Ovary (tissue), 9 donors: ENCODE data around the gene ATXN7L3. TPM values are rescaled to one million over a fixed set of nuclear protein-coding genes. Genes with fewer than 3 reads are reported as not detected.

Experiments used
- DNase-seq, 5 donors: peaks; one replicate each; pipeline ENCODE4 v3.0.0-alpha.2; 2019 to 2020
- H3K27ac ChIP-seq, 2 donors: fragments of 200-600 bp; one replicate each; pipeline versions ENCODE4 v1.5.1 to v1.8.0; 2019 to 2022
- H3K27me3 ChIP-seq: fragments of 200-600 bp; one replicate; pipeline ENCODE4 v1.8.0; 2022
- H3K36me3 ChIP-seq: fragments of 200-600 bp; sonication (generic); one replicate; pipeline ENCODE4 v1.5.1; 2019
- H3K4me1 ChIP-seq: one replicate; pipeline ENCODE4 v1.8.1; 2013; ENCODE audit warnings: mild to moderate bottlenecking, moderate library complexity; ENCODE audit not compliant: insufficient read depth
- H3K4me3 ChIP-seq: fragments of 200-600 bp; sonication (generic); one replicate; pipeline ENCODE4 v1.5.1; 2017
- H3K9me3 ChIP-seq, 2 donors: fragments of 200-600 bp in 1 of 2; sonication (generic) in 1 of 2; one replicate each; pipeline versions ENCODE4 v1.5.1 to v1.8.1; 2013 to 2019; ENCODE audit warnings: mild to moderate bottlenecking in 1 of 2, moderate library complexity in 1 of 2
- CTCF ChIP-seq, 3 donors: fragments of 450-650 bp in 2 of 3; fragments of 200-600 bp in 1 of 3; IDR thresholded peaks; one replicate each; pipeline versions ENCODE4 v1.5.1 to v1.8.0; 2016 to 2022; ENCODE audit warnings: antibody characterized with exemption in 3 of 3, mild to moderate bottlenecking in 1 of 3
- EP300 ChIP-seq: sonication (generic); formaldehyde crosslinking; IDR thresholded peaks from one replicate; pipeline ENCODE4 v1.6.1; 2017; ENCODE audit warnings: antibody characterized with exemption
- POLR2A ChIP-seq: fragments of 450-650 bp; IDR thresholded peaks from one replicate; pipeline ENCODE4 v1.6.1; 2017; ENCODE audit warnings: antibody characterized with exemption, mild to moderate bottlenecking, moderate library complexity
- WGBS, 3 donors: extraction: QIAGEN DNeasy Blood & Tissue Kit in 1 of 3; methylation state at CpG; one replicate each; pipeline versions ENCODE4 v1.1.5 to v1.1.7; 2013 to 2017; 5-methylcytosine and 5-hydroxymethylcytosine counted together
- intact Hi-C, 4 donors: fragments of 100-400 bp; cut with DNase I; formaldehyde crosslinking; loops; one replicate each; pipeline versions ENCODE4 v1.11.0 to v1.15.1; 2022 to 2023
- polyA plus RNA-seq, 2 donors: library from polyadenylated mRNA; stranded (reverse); fragments of 200-250 nt in 1 of 2; fragments of 350-450 nt in 1 of 2; fragmentation: Illumina TruSeq in 1 of 2; extraction: RNeasy Lipid Tissue Mini Kit (QIAGEN cat#74804) in 1 of 2; gene quantifications; one replicate each; pipeline ENCODE4 v1.2.3, GENCODE V29; 2013 to 2014
- total RNA-seq, 7 donors: library from RNA; depleted of rRNA in 2 of 7; stranded (reverse); fragments of >200 nt in 2 of 7; fragmentation: NEBNext Ultra II Directional in 3 of 7; extraction: Animal tissue kit (Norgen Biotek cat#: 25700) in 3 of 7; gene quantifications; one replicate each; pipeline versions ENCODE4 v1.1.0 to v1.2.4, GENCODE V29; 2016 to 2023
- donor health status: DM: no; HTN: no; CAD: no; lungs with moderate emphysema.
- donor health status: DM: no; HTN: no; CAD: no.
- donor health status: Bipolar disorder and iron deficiency.
- donor health status: DM: yes; HTN: yes; CAD: no.
- donor health status: DM: no; HTN: no; CAD: no.
- donor health status: DM: yes; HTN: yes; CAD: no.

The ATXN7L3 gene
- total and polyA plus RNA-seq, 9 donors: 25.3 to 97.4 (median 54.9) TPM

- no peaks in the 10 kb centered on the region for H3K9me3 ChIP-seq
- H3K36me3 ChIP-seq: no peaks in the 10 kb centered on the region
- DNase-seq: peak in 4 of 5 donors; percentile 36 to 53 (median 50)
- H3K27me3 ChIP-seq: no peaks in the 10 kb centered on the region
- H3K4me3 ChIP-seq: peak overlapping the region; percentile 83
- 37 to 54% (median 47%) methylated on average over 11 of the region's 11 CpGs for WGBS, 3 donors
- H3K4me1 ChIP-seq: no peaks in the 10 kb centered on the region
- TF ChIP-seq CTCF (IDR thresholded peaks at IDR 0.05) (no peak), POLR2A (no peak), EP300 (no peak)
- intact Hi-C loops: no loop called here
- H3K27ac ChIP-seq: peak overlapping the region; percentile 94 to 95
Measured at GRCh38 chr17:44197980-44198720, 1.5 kb downstream of the ATXN7L3 start.

DNA sequence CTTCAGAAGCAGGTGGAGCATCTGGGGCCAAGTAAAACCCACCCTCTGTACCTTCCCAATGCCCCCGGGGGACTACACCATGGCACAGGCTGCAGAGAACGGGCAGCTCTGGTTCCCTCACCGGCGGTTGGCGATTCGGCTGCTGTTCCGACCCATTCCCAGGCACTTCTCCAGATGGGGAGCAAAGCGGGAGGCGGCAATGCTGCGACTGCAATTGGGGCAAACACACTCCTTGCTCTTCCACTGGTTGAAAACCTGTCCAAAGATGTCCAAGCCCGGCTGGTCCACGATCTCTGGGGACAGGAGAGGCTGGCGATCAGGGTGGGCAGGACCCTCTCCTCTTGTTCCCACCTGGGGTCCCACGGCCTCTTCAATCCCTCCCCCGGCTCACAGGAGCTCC, 2.6 kb downstream of the ATXN7L3 start:
- DNase-seq: peak in 2 of 5 donors; percentile 31 to 44
- no peaks in the 10 kb centered on the region for H3K27me3 ChIP-seq
- no peaks in the 10 kb centered on the region for H3K36me3 ChIP-seq
- no peaks in the 10 kb centered on the region for H3K4me1 ChIP-seq
- H3K9me3 ChIP-seq: no peaks in the 10 kb centered on the region
- TF ChIP-seq EP300 (no peak), CTCF (IDR thresholded peaks at IDR 0.05) (no peak), POLR2A (no peak)
- intact Hi-C loops: no loop called here
- H3K4me3 ChIP-seq: no peak overlapping the region
- 79 to 85% (median 83%) methylated on average over 15 of the region's 15 CpGs for whole genome bisulfite sequencing, 3 donors
- H3K27ac ChIP-seq: no peak overlapping the region

GRCh38 chr17:44193326-44194084, 6.2 kb downstream of the ATXN7L3 start:
- intact Hi-C loops: no loop called here
- no peak overlapping the region for H3K4me3 ChIP-seq
- WGBS, 3 donors: 83 to 87% (median 85%) methylated on average over 14 of the region's 14 CpGs
- H3K27me3 ChIP-seq: no peaks in the 10 kb centered on the region
- no peak overlapping the region for H3K27ac ChIP-seq
- no peaks in the 10 kb centered on the region for H3K4me1 ChIP-seq
- DNase-seq: no peak
- H3K9me3 ChIP-seq: no peaks in the 10 kb centered on the region
- no peak for TF ChIP-seq POLR2A
- TF ChIP-seq CTCF (IDR thresholded peaks at IDR 0.05): no peak
- no peak for TF ChIP-seq EP300
- no peaks in the 10 kb centered on the region for H3K36me3 ChIP-seq

DNA sequence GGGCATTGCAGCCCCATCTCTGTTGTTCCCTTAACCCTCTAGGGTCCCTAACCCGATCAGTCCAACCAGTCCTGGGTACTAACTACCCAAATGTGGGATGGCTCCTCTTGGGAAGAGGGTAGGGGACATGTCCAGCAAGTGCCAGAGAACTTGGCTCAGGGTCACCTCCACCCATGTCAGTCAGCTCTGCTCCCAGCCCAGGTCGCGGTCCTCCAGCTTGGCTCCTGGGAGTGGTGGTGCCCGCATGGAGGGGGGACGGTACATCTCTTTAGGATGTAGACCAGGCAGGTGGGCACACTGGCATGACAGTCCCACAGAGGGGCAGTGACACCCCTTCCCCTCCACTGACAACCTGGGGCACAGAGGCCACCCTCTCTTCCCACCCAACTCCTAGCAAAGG, 6.9 kb downstream of the ATXN7L3 start:
- H3K27me3 ChIP-seq: no peaks in the 10 kb centered on the region
- no peak overlapping the region for H3K4me3 ChIP-seq
- H3K27ac ChIP-seq: no peak overlapping the region
- no peaks in the 10 kb centered on the region for H3K36me3 ChIP-seq
- DNase-seq: no peak
- intact Hi-C loops: no loop called here
- H3K4me1 ChIP-seq: peaks cover 1% of the 10 kb centered on the region
- no peaks in the 10 kb centered on the region for H3K9me3 ChIP-seq
- 85 to 88% (median 86%) methylated on average over 5 of the region's 5 CpGs for WGBS, 3 donors
- no peak for TF ChIP-seq EP300
- no peak for TF ChIP-seq POLR2A
- no peak for TF ChIP-seq CTCF (IDR thresholded peaks at IDR 0.05)
